LHCN-M2 (cell line): Measurements from ENCODE around the gene PTPRN2. TPM values are rescaled to one million over a fixed set of nuclear protein-coding genes. Genes with fewer than 3 reads are reported as not detected.

ENCODE experiments used
- DNase-seq: peaks from one replicate; pipeline ENCODE4 v3.0.0-alpha.2; 2012; ENCODE audit warnings: low read depth
- total RNA-seq: library from RNA; depleted of rRNA; stranded (reverse); fragments of >200 nt; gene quantifications from 2 replicates; pipeline ENCODE4 v1.2.3, GENCODE V29; 2014

Gene PTPRN2
- total RNA-seq, 1 experiment from 2014 or later, result 0.11 TPM

- DNase-seq, result no peak
Observed at GRCh38 chr7:158327571-158328180, 259.9 kb downstream of the PTPRN2 start.

GRCh38 chr7:158327012-158327411 is 260.6 kb downstream of the PTPRN2 start:
- no peak for DNase-seq

GRCh38 chr7:158325530-158326381 is 261.9 kb downstream of the PTPRN2 start:
- DNase-seq, result no peak

GRCh38 chr7:158324397-158325360 is 262.9 kb downstream of the PTPRN2 start:
- no peak for DNase-seq

- DNase-seq, result no peak
Observed at GRCh38 chr7:158323741-158324396, 263.8 kb downstream of the PTPRN2 start.

GRCh38 chr7:158322616-158323530 is 264.8 kb downstream of the PTPRN2 start:
- no peak for DNase-seq

- no peak for DNase-seq
Observed at GRCh38 chr7:158321936-158322615, 265.5 kb downstream of the PTPRN2 start.

GRCh38 chr7:158321056-158321700 is 266.4 kb downstream of the PTPRN2 start:
- DNase-seq, result no peak

GRCh38 chr7:158320328-158320727 is 267.3 kb downstream of the PTPRN2 start:
- no peak for DNase-seq

GRCh38 chr7:158318511-158318913 is 269.1 kb downstream of the PTPRN2 start:
- no peak for DNase-seq

- no peak for DNase-seq
Observed at GRCh38 chr7:158317238-158318205, 270.1 kb downstream of the PTPRN2 start.

- no peak for DNase-seq
Observed at GRCh38 chr7:158316466-158317031, 271.1 kb downstream of the PTPRN2 start.

- DNase-seq, result no peak
Observed at GRCh38 chr7:158315881-158316280, 271.7 kb downstream of the PTPRN2 start.

- no peak for DNase-seq
Observed at GRCh38 chr7:158315326-158315725, 272.3 kb downstream of the PTPRN2 start.

- DNase-seq, result no peak
Observed at GRCh38 chr7:158314394-158314793, 273.2 kb downstream of the PTPRN2 start.

GRCh38 chr7:158313931-158314330 is 273.7 kb downstream of the PTPRN2 start:
- no peak for DNase-seq

GRCh38 chr7:158312789-158313188 is 274.8 kb downstream of the PTPRN2 start:
- DNase-seq, result no peak

GRCh38 chr7:158311791-158312190 is 275.8 kb downstream of the PTPRN2 start:
- no peak for DNase-seq
